ENCODE data around the gene MAP1LC3B2. TPM values are rescaled to one million over a fixed set of nuclear protein-coding genes. Genes with fewer than 3 reads are reported as not detected.

Gene MAP1LC3B2
- total RNA-seq, 1 experiment from 2014 or later, result 1.9 TPM

GRCh38 chr12:116541547-116542344, 17.4 kb upstream of the MAP1LC3B2 start:
- Histone ChIP-seq H3K4me3 (ENCODE audit: low read depth in 2 of 2, low read length in 2 of 2) (no peak overlapping the region), H3K36me3 (ENCODE audit: control insufficient read depth, insufficient read depth, low read length) (no peaks in the 10 kb centered on the region), H3K27me3 (ENCODE audit: control insufficient read depth, insufficient read depth, low read length) (no peaks in the 10 kb centered on the region), H3K4me1 (ENCODE audit: control insufficient read depth, insufficient read depth, low read length) (peaks cover 45% of the 10 kb centered on the region), H3K9me3 (ENCODE audit: control insufficient read depth, insufficient read depth, low read depth, low read length) (no peaks in the 10 kb centered on the region), H3K27ac (ENCODE audit: low read length) (peak overlapping the region; percentile 93; the same call in 1 of the 2 replicates)
- intact Hi-C loops (cut with micrococcal nuclease; ENCODE audit: unreplicated experiment), result no loop called here
- in situ Hi-C loops (cut with HindIII; ENCODE audit: low pct_unique_long_range_greater_than_20kb, low sequenced_read_pairs), result no loop called here
- no TSS peak for BruUV-seq (replicated peaks)
- TF ChIP-seq POLR2AphosphoS5 (IDR thresholded peaks at IDR 0.05; ENCODE audit: low read depth, low read length) (no peak), SIN3A (IDR thresholded peaks at IDR 0.05; ENCODE audit: borderline replicate concordance, insufficient read depth, low read depth, low read length) (no peak), TCF7L2 (IDR thresholded peaks at IDR 0.05; ENCODE audit: low read depth, low read length) (no peak)
- TF ChIP-seq, protein P1, sequence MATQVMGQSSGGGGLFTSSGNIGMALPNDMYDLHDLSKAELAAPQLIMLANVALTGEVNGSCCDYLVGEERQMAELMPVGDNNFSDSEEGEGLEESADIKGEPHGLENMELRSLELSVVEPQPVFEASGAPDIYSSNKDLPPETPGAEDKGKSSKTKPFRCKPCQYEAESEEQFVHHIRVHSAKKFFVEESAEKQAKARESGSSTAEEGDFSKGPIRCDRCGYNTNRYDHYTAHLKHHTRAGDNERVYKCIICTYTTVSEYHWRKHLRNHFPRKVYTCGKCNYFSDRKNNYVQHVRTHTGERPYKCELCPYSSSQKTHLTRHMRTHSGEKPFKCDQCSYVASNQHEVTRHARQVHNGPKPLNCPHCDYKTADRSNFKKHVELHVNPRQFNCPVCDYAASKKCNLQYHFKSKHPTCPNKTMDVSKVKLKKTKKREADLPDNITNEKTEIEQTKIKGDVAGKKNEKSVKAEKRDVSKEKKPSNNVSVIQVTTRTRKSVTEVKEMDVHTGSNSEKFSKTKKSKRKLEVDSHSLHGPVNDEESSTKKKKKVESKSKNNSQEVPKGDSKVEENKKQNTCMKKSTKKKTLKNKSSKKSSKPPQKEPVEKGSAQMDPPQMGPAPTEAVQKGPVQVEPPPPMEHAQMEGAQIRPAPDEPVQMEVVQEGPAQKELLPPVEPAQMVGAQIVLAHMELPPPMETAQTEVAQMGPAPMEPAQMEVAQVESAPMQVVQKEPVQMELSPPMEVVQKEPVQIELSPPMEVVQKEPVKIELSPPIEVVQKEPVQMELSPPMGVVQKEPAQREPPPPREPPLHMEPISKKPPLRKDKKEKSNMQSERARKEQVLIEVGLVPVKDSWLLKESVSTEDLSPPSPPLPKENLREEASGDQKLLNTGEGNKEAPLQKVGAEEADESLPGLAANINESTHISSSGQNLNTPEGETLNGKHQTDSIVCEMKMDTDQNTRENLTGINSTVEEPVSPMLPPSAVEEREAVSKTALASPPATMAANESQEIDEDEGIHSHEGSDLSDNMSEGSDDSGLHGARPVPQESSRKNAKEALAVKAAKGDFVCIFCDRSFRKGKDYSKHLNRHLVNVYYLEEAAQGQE (IDR thresholded peaks at IDR 0.05; ENCODE audit: insufficient read depth in 1 of 2, low read depth in 2 of 2, low read length in 1 of 2), result no peak
- TF ChIP-seq, protein P2, sequence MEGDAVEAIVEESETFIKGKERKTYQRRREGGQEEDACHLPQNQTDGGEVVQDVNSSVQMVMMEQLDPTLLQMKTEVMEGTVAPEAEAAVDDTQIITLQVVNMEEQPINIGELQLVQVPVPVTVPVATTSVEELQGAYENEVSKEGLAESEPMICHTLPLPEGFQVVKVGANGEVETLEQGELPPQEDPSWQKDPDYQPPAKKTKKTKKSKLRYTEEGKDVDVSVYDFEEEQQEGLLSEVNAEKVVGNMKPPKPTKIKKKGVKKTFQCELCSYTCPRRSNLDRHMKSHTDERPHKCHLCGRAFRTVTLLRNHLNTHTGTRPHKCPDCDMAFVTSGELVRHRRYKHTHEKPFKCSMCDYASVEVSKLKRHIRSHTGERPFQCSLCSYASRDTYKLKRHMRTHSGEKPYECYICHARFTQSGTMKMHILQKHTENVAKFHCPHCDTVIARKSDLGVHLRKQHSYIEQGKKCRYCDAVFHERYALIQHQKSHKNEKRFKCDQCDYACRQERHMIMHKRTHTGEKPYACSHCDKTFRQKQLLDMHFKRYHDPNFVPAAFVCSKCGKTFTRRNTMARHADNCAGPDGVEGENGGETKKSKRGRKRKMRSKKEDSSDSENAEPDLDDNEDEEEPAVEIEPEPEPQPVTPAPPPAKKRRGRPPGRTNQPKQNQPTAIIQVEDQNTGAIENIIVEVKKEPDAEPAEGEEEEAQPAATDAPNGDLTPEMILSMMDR (IDR thresholded peaks at IDR 0.05), result no peak
- DNase-seq (ENCODE audit: low read depth, low spot score) (no peak), ATAC-seq (no peak)
- CTCF ChIA-PET, result no interaction called here
- POLR2A ChIA-PET, result no interaction called here

DNA sequence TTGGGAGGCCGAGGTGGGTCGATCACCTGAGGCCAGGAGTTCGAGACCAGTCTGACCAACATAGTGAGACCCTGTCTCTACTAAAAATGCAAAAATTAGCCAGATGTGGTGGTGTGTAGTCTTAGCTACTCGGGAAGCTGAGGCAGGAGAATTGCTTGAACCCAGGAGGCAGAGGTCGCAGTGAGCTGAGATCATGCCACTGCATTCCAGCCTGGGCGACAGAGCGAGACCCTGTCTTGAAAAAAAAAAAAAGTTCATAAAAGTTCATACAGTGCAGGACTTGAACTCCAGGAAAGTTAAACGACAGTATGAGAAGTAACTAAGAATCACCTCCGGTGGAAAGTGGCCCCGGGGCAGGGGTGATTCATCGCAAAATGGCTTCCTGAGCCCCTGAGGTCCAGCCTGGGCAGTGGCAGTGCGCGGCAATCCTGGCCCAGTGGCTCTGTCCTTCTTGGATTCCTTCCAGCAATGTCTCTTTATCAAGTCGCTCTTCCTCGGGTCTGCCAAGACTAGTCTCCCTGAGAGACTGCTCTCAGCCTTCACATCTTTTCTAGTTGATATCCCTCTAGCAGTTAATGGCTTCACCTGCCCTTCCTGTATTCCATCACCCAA, 16.7 kb upstream of the MAP1LC3B2 start:
- in situ Hi-C loops (cut with HindIII; ENCODE audit: low pct_unique_long_range_greater_than_20kb, low sequenced_read_pairs) (no loop called here), intact Hi-C loops (cut with micrococcal nuclease; ENCODE audit: unreplicated experiment) (no loop called here)
- no TSS peak for BruUV-seq (replicated peaks)
- Histone ChIP-seq H3K27ac (ENCODE audit: low read length) (peak overlapping the region; percentile 72), H3K4me3 (ENCODE audit: low read depth in 2 of 2, low read length in 2 of 2) (no peak overlapping the region), H3K27me3 (ENCODE audit: control insufficient read depth, insufficient read depth, low read length) (no peaks in the 10 kb centered on the region), H3K4me1 (ENCODE audit: control insufficient read depth, insufficient read depth, low read length) (peaks cover 38% of the 10 kb centered on the region), H3K9me3 (ENCODE audit: control insufficient read depth, insufficient read depth, low read depth, low read length) (no peaks in the 10 kb centered on the region), H3K36me3 (ENCODE audit: control insufficient read depth, insufficient read depth, low read length) (no peaks in the 10 kb centered on the region)
- TF ChIP-seq SIN3A (IDR thresholded peaks at IDR 0.05; ENCODE audit: borderline replicate concordance, insufficient read depth, low read depth, low read length) (no peak), POLR2AphosphoS5 (IDR thresholded peaks at IDR 0.05; ENCODE audit: low read depth, low read length) (no peak), TCF7L2 (IDR thresholded peaks at IDR 0.05; ENCODE audit: low read depth, low read length) (no peak)
- TF ChIP-seq, protein P1 (IDR thresholded peaks at IDR 0.05; ENCODE audit: insufficient read depth in 1 of 2, low read depth in 2 of 2, low read length in 1 of 2), result no peak
- no peak for DNase-seq (ENCODE audit: low read depth, low spot score)
- ATAC-seq, result peak; percentile 52
- ChIA-PET POLR2A (no interaction called here), CTCF (no interaction called here)
